Thyroid gland (tissue), 4 donors: ENCODE results near the gene ZIC1. TPM values are rescaled to one million over a fixed set of nuclear protein-coding genes. Genes with fewer than 3 reads are reported as not detected.

Experiments used
- DNase-seq, 2 donors: peaks; one replicate each; pipeline ENCODE4 v3.0.0-alpha.2; 2019
- H3K27ac ChIP-seq, 3 donors: fragments of 200-600 bp; sonication (generic); 1 replicate in 2 of 3; 2 replicates in 1 of 3; pipeline ENCODE4 v1.5.1; 2016 to 2019; ENCODE audit warnings: mild to moderate bottlenecking in 1 of 3, moderate library complexity in 1 of 3
- H3K27me3 ChIP-seq: fragments of 200-600 bp; sonication (generic); one replicate; pipeline ENCODE4 v1.5.1; 2019
- H3K36me3 ChIP-seq, 2 donors: fragments of 200-600 bp; sonication (generic); one replicate each; pipeline ENCODE4 v1.5.1; 2016 to 2019
- H3K4me1 ChIP-seq, 2 donors: fragments of 200-600 bp; sonication (generic); one replicate each; pipeline ENCODE4 v1.5.1; 2017 to 2019
- H3K4me3 ChIP-seq, 3 donors: fragments of 200-600 bp; sonication (generic); replicated peaks in 1 of 3; 1 replicate in 2 of 3; 2 replicates in 1 of 3; pipeline ENCODE4 v1.5.1; 2016; ENCODE audit warnings: mild to moderate bottlenecking in 1 of 3
- H3K9me3 ChIP-seq: fragments of 200-600 bp; sonication (generic); one replicate; pipeline ENCODE4 v1.5.1; 2017
- CTCF ChIP-seq, 6 experiments: fragments of 200-600 bp in 3 of 6; fragments of 450-650 bp in 3 of 6; sonication (generic) in 3 of 6; IDR thresholded peaks; one replicate each; pipeline ENCODE4 v1.5.1; 2016 to 2019; ENCODE audit warnings: antibody characterized with exemption in 6 of 6, mild to moderate bottlenecking in 2 of 6, inconsistent platforms in 1 of 6, moderate library complexity in 1 of 6
- POLR2A ChIP-seq, 2 donors: fragments of 450-650 bp; IDR thresholded peaks; one replicate each; pipeline ENCODE4 v1.6.1; 2017; ENCODE audit warnings: antibody characterized with exemption in 2 of 2, mild to moderate bottlenecking in 2 of 2, moderate library complexity in 1 of 2
- WGBS, 2 donors: methylation state at CpG; one replicate each; pipeline ENCODE4 v1.1.5; 2017; 5-methylcytosine and 5-hydroxymethylcytosine counted together
- intact Hi-C: fragments of 100-400 bp; cut with DNase I; formaldehyde crosslinking; loops from one replicate; pipeline ENCODE4 v1.15.1; 2023
- total RNA-seq, 4 donors: library from RNA; depleted of rRNA; stranded (reverse); fragments of >200 nt; gene quantifications; one replicate each; pipeline ENCODE4 v1.2.3, GENCODE V29; 2016

Gene ZIC1
- total RNA-seq, 4 donors from 2014 or later = not detected

DNA sequence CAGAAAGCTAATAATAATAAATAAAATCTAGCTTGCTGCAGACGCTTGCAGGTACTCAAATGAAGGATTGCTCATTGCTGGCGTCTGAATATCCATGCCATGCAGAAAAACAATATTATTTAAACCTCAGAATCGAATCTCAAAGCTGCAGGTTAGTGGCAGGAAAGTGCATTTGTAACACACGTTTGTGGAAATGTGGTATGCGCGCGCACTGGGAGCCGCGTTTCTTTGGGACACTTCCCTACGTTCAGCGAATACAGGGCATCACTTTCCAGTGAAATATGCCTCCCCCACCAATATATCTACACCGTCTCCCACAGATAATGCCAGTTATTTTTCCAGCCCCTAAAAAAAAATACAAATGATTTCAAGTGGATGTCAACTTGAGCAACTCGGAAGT lies 39.9 kb upstream of the ZIC1 start:
- no peaks in the 10 kb centered on the region for H3K36me3 ChIP-seq
- no peak for DNase-seq

DNA sequence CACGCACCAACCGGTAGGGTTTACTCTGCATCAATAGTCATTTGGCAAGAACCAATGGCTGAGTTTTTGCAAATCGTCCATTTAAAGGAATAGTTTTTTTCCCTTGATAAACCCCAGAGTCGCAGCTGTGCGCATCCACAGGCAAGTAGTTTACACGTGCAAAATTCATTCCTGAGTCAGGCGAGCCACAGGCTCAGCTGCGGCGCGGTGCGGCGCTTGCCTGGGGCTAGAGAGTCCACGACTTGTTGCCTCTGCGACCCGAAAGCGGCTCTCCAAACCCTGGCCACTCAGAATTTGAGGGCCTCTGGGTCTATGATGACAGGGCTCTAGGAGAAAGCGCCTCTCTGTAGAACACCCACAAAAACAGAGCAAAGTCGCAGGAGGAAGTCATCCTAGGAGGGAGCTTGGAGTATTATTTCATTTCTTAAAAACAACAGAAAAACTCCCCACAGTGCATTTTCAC lies 39.5 kb upstream of the ZIC1 start:
- TF ChIP-seq POLR2A (IDR thresholded peaks at IDR 0.05) (no peak), CTCF (IDR thresholded peaks at IDR 0.05) (no peak)
- peaks cover 29% of the 10 kb centered on the region for H3K27me3 ChIP-seq
- no peak overlapping the region for H3K4me3 ChIP-seq
- H3K9me3 ChIP-seq = no peaks in the 10 kb centered on the region
- no peaks in the 10 kb centered on the region for H3K36me3 ChIP-seq
- no peak for DNase-seq
- WGBS, 2 donors = 4% methylated on average over 18 of the region's 18 CpGs
- intact Hi-C loops = no loop called here
- no peak overlapping the region for H3K27ac ChIP-seq
- H3K4me1 ChIP-seq = no peaks in the 10 kb centered on the region

More for the DNA sequence above, 39.9 kb upstream of the ZIC1 start:
- Histone ChIP-seq H3K9me3 (no peaks in the 10 kb centered on the region), H3K4me3 (no peak overlapping the region), H3K4me1 (no peaks in the 10 kb centered on the region), H3K27ac (no peak overlapping the region), H3K27me3 (peaks cover 29% of the 10 kb centered on the region)
- intact Hi-C loops = no loop called here
- no peak for TF ChIP-seq CTCF (IDR thresholded peaks at IDR 0.05)
- TF ChIP-seq POLR2A (IDR thresholded peaks at IDR 0.05) = no peak
- WGBS, 2 donors = 8% methylated on average over 13 of the region's 13 CpGs

DNA sequence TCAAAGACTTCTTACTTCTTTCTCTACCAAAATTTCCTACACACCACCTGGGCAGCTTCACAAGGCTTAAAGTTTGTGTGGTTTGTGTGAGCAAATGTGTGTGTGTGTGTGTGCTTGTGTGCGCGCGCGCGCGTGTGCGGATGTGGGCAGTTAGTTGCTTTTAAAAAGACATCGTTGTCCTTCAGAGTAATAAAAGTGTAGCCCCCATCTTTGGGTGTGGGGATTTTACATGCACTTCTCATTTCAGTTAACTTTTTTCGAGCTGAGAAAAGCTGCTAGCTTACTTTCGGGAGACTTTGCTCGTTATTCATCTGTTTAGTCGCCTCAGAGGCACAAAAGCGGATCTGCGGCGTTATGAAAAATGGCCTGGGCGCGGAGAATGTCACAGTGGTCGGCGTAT lies 38.8 kb upstream of the ZIC1 start:
- H3K27me3 ChIP-seq = peaks cover 29% of the 10 kb centered on the region
- no peak for DNase-seq
- WGBS, 2 donors = 9 to 13% methylated on average over 19 of the region's 19 CpGs
- TF ChIP-seq POLR2A (IDR thresholded peaks at IDR 0.05) (no peak), CTCF (IDR thresholded peaks at IDR 0.05) (no peak)
- H3K9me3 ChIP-seq = no peaks in the 10 kb centered on the region
- intact Hi-C loops = no loop called here
- no peaks in the 10 kb centered on the region for H3K4me1 ChIP-seq
- H3K36me3 ChIP-seq = no peaks in the 10 kb centered on the region
- H3K27ac ChIP-seq = no peak overlapping the region
- H3K4me3 ChIP-seq = no peak overlapping the region

GRCh38 chr3:147371140-147371539 lies 38.0 kb upstream of the ZIC1 start:
- Histone ChIP-seq H3K27me3 (peaks cover 29% of the 10 kb centered on the region), H3K9me3 (no peaks in the 10 kb centered on the region), H3K4me3 (no peak overlapping the region), H3K36me3 (no peaks in the 10 kb centered on the region), H3K4me1 (no peaks in the 10 kb centered on the region), H3K27ac (no peak overlapping the region)
- TF ChIP-seq POLR2A (IDR thresholded peaks at IDR 0.05) (no peak), CTCF (IDR thresholded peaks at IDR 0.05) (no peak)
- DNase-seq = no peak
- WGBS, 2 donors = 3 to 5% methylated on average over 12 of the region's 12 CpGs
- intact Hi-C loops = no loop called here

DNA sequence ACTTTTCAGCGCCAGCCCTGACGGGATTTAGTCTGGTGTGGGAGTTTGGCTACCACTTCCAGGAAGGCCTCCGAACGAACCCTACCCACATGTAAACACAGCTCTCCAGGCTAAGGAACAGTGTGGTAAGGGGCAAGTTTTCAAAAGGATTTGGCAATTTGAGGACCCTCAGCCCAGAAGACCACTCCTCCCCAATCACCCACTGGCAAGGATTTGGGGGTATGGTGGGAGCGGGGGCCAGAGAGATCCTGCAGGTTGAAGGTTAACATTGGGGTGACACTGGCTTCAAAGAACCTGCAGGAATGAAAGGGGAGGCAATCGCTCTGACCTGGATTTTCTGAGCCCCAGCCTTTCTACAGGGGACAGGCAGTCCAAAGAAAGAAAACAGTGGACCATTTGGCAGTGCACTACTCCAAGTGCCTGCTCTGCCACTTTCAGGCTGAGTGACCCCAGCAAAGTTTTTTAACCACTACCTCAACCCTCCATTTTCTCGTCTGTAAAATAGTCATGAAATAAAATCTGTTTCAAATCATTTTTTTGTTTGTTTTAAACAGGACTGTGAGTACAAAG lies 37.3 kb upstream of the ZIC1 start:
- no peak overlapping the region for H3K4me3 ChIP-seq
- peaks cover 29% of the 10 kb centered on the region for H3K27me3 ChIP-seq
- 6 to 13% methylated on average over 7 of the region's 7 CpGs for WGBS, 2 donors
- H3K4me1 ChIP-seq = no peaks in the 10 kb centered on the region
- intact Hi-C loops = no loop called here
- TF ChIP-seq CTCF (IDR thresholded peaks at IDR 0.05) (no peak), POLR2A (IDR thresholded peaks at IDR 0.05) (no peak)
- H3K9me3 ChIP-seq = no peaks in the 10 kb centered on the region
- no peak for DNase-seq
- no peak overlapping the region for H3K27ac ChIP-seq
- H3K36me3 ChIP-seq = no peaks in the 10 kb centered on the region
